HEK293 (cell line): Measurements from ENCODE around the gene RAB9B.
A peak's percentile ranks its signal among the peaks of the same experiment; 100 is the strongest.

ENCODE experiments used
- CTCF ChIA-PET: fragments of 350-600 bp; formaldehyde crosslinking; extraction: SDS; loops from one replicate; lab custom pipeline; 2021; ENCODE audit warnings: antibody characterized with exemption; lab: Yijun Ruan, JAX
- POLR2A ChIA-PET: fragments of 300-600 bp; formaldehyde crosslinking; extraction: SDS; loops from one replicate; lab custom pipeline; 2020; ENCODE audit warnings: antibody characterized with exemption, inconsistent platforms; lab: Yijun Ruan, JAX
- H3K27ac ChIP-seq: fragments of 200-500 bp; sonication (Bioruptor generic); 2 replicates; pipeline ENCODE4 v1.5.1; 2014; ENCODE audit warnings: low read depth, low read length, control low read depth, inconsistent platforms; ENCODE audit errors: extremely low read depth
- H3K36me3 ChIP-seq, 2 experiments: fragments of 200-500 bp in 1 of 2; sonication (Bioruptor generic) in 1 of 2; 1 replicate in 1 of 2; 2 replicates in 1 of 2; pipeline ENCODE4 v1.5.1; 2014 to 2017; ENCODE audit warnings: inconsistent platforms in 2 of 2, low read length in 2 of 2; ENCODE audit not compliant: control insufficient read depth in 2 of 2, insufficient read depth in 1 of 2
- H3K4me1 ChIP-seq: fragments of 200-500 bp; sonication (Bioruptor generic); 2 replicates; pipeline ENCODE4 v1.5.1; 2014; ENCODE audit warnings: mild to moderate bottlenecking, low read length, inconsistent platforms; ENCODE audit not compliant: control insufficient read depth, insufficient read depth
- H3K4me3 ChIP-seq: 2 replicates; pipeline ENCODE4 v1.5.1; 2011; ENCODE audit warnings: low read depth, mild to moderate bottlenecking, control low read depth, low read length, moderate library complexity
- H3K9me3 ChIP-seq: fragments of 200-500 bp; sonication (Bioruptor generic); 2 replicates; pipeline ENCODE4 v1.5.1; 2014; ENCODE audit warnings: low read depth, low read length, inconsistent platforms; ENCODE audit not compliant: control insufficient read depth, insufficient read depth
- EGR2 ChIP-seq: fragments of 450-650 bp; formaldehyde crosslinking; IDR thresholded peaks from 2 replicates; pipeline ENCODE4 v1.5.1; 2016; ENCODE audit warnings: low read depth, missing biosample characterization, missing genetic modification characterization
- FEZF1 ChIP-seq: fragments of 450-650 bp; formaldehyde crosslinking; IDR thresholded peaks from 2 replicates; pipeline ENCODE4 v1.5.1; 2016; ENCODE audit warnings: missing biosample characterization, missing genetic modification characterization
- IKZF3 ChIP-seq: fragments of 450-650 bp; IDR thresholded peaks from 2 replicates; pipeline ENCODE4 v1.5.0; 2018; ENCODE audit warnings: missing biosample characterization, mild to moderate bottlenecking, missing genetic modification characterization, moderate library complexity
- KLF10 ChIP-seq: fragments of 450-650 bp; IDR thresholded peaks from 2 replicates; pipeline ENCODE4 v1.5.1; 2018; ENCODE audit warnings: missing biosample characterization, mild to moderate bottlenecking, missing genetic modification characterization
- MYNN ChIP-seq: fragments of 450-650 bp; formaldehyde crosslinking; IDR thresholded peaks from 2 replicates; pipeline ENCODE4 v1.5.1; 2016; ENCODE audit warnings: missing biosample characterization, missing genetic modification characterization, borderline replicate concordance
- OSR2 ChIP-seq: fragments of 450-650 bp; formaldehyde crosslinking; IDR thresholded peaks from 2 replicates; pipeline ENCODE4 v1.5.1; 2016; ENCODE audit warnings: missing biosample characterization, missing genetic modification characterization
- SALL2 ChIP-seq: fragments of 450-650 bp; formaldehyde crosslinking; IDR thresholded peaks from 2 replicates; pipeline ENCODE4 v1.5.0; 2017; ENCODE audit warnings: missing biosample characterization, mild to moderate bottlenecking, missing genetic modification characterization, borderline replicate concordance
- SP7 ChIP-seq: fragments of 450-650 bp; formaldehyde crosslinking; IDR thresholded peaks from 2 replicates; pipeline ENCODE4 v1.5.1; 2016; ENCODE audit warnings: missing biosample characterization, missing genetic modification characterization
- TCF7L2 ChIP-seq: IDR thresholded peaks from 2 replicates; pipeline ENCODE4 v1.6.1; 2011; ENCODE audit warnings: low read depth, mild to moderate bottlenecking, inconsistent platforms, low read length, moderate library complexity, borderline replicate concordance
- YY1 ChIP-seq: fragments of 450-650 bp; formaldehyde crosslinking; IDR thresholded peaks from 2 replicates; pipeline ENCODE4 v1.5.1; 2018; ENCODE audit warnings: missing biosample characterization, missing genetic modification characterization
- ZEB2 ChIP-seq: fragments of 450-650 bp; formaldehyde crosslinking; IDR thresholded peaks from 2 replicates; pipeline ENCODE4 v1.5.1; 2016; ENCODE audit warnings: missing biosample characterization, missing genetic modification characterization
- ZNF10 ChIP-seq: fragments of 450-650 bp; formaldehyde crosslinking; IDR thresholded peaks from 2 replicates; pipeline ENCODE4 v1.5.1; 2017; ENCODE audit warnings: missing biosample characterization, missing genetic modification characterization
- ZNF175 ChIP-seq: fragments of 450-650 bp; formaldehyde crosslinking; IDR thresholded peaks from 2 replicates; pipeline ENCODE4 v1.5.1; 2016; ENCODE audit warnings: missing biosample characterization, missing genetic modification characterization
- ZNF184 ChIP-seq: fragments of 450-650 bp; IDR thresholded peaks from 2 replicates; pipeline ENCODE4 v1.5.1; 2018; ENCODE audit warnings: missing biosample characterization, mild to moderate bottlenecking, missing genetic modification characterization
- ZNF23 ChIP-seq: fragments of 450-650 bp; formaldehyde crosslinking; IDR thresholded peaks from 2 replicates; pipeline ENCODE4 v1.5.1; 2016; ENCODE audit warnings: missing biosample characterization, missing genetic modification characterization, borderline replicate concordance
- ZNF433 ChIP-seq: fragments of 450-650 bp; formaldehyde crosslinking; IDR thresholded peaks from 2 replicates; pipeline ENCODE4 v1.5.1; 2016; ENCODE audit warnings: missing biosample characterization, missing genetic modification characterization, low read depth
- ZNF48 ChIP-seq: fragments of 450-650 bp; formaldehyde crosslinking; IDR thresholded peaks from 2 replicates; pipeline ENCODE4 v1.5.1; 2016; ENCODE audit warnings: missing biosample characterization, missing genetic modification characterization
- ZNF510 ChIP-seq: fragments of 450-650 bp; formaldehyde crosslinking; IDR thresholded peaks from 2 replicates; pipeline ENCODE4 v1.5.1; 2018; ENCODE audit warnings: mild to moderate bottlenecking, missing genetic modification characterization, missing biosample characterization; ENCODE audit not compliant: insufficient replicate concordance
- ZNF626 ChIP-seq: fragments of 450-650 bp; sonication (Bioruptor Pico); formaldehyde crosslinking; IDR thresholded peaks from 2 replicates; pipeline ENCODE4 v1.5.1; 2018; ENCODE audit warnings: missing biosample characterization, missing genetic modification characterization, inconsistent platforms
- ZNF658 ChIP-seq: fragments of 450-650 bp; formaldehyde crosslinking; IDR thresholded peaks from 2 replicates; pipeline ENCODE4; 2016; ENCODE audit warnings: missing biosample characterization, missing genetic modification characterization
- ZNF692 ChIP-seq: fragments of 450-650 bp; formaldehyde crosslinking; IDR thresholded peaks from 2 replicates; pipeline ENCODE4 v1.5.1; 2016; ENCODE audit warnings: missing biosample characterization, missing genetic modification characterization
- ZNF701 ChIP-seq: fragments of 450-650 bp; formaldehyde crosslinking; IDR thresholded peaks from 2 replicates; pipeline ENCODE4 v1.5.1; 2016; ENCODE audit warnings: missing biosample characterization, missing genetic modification characterization
- ZNF768 ChIP-seq: fragments of 450-650 bp; formaldehyde crosslinking; IDR thresholded peaks from 2 replicates; pipeline ENCODE4 v1.5.1; 2018; ENCODE audit warnings: missing biosample characterization, mild to moderate bottlenecking, missing genetic modification characterization
- ZXDB ChIP-seq: fragments of 450-650 bp; formaldehyde crosslinking; IDR thresholded peaks from 2 replicates; pipeline ENCODE4 v1.5.1; 2016; ENCODE audit warnings: missing biosample characterization, missing genetic modification characterization
- TF ChIP-seq, protein P1 (sequence below): fragments of 450-650 bp; formaldehyde crosslinking; IDR thresholded peaks from 2 replicates; pipeline ENCODE4 v1.5.1; 2017; ENCODE audit warnings: missing biosample characterization, missing genetic modification characterization
- TF ChIP-seq, protein P2 (sequence below): fragments of 450-650 bp; formaldehyde crosslinking; IDR thresholded peaks from 2 replicates; pipeline ENCODE4 v1.5.0; 2017; ENCODE audit warnings: missing biosample characterization, missing genetic modification characterization, borderline replicate concordance

RAB9B gene

DNA sequence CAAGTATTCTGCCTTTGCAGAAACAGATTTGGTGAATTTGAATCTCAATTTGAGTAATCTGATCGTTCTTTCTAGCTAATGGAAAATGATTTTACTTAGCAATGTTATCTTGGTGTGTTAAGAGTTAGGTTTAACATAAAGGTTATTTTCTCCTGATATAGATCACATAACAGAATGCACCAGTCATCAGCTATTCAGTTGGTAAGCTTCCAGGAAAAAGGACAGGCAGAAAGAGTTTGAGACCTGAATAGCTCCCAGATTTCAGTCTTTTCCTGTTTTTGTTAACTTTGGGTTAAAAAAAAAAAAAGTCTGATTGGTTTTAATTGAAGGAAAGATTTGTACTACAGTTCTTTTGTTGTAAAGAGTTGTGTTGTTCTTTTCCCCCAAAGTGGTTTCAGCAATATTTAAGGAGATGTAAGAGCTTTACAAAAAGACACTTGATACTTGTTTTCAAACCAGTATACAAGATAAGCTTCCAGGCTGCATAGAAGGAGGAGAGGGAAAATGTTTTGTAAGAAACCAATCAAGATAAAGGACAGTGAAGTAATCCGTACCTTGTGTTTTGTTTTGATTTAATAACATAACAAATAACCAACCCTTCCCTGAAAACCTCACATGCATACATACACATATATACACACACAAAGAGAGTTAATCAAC is 40.1 kb downstream of the RAB9B start:
- CTCF ChIA-PET = interaction anchor here (0.6 to 1.2 kb wide), 6 partner anchors 11 to 1848 kb away, joined by 3 to 6 read pairs (median 3); no protein-coding TSS in a partner anchor
- TF ChIP-seq SALL2 (tag by site-specific recombination) (no peak), ZNF510 (tag by site-specific recombination) (no peak), ZNF175 (tag by site-specific recombination) (no peak), KLF10 (no peak), ZNF184 (tag by site-specific recombination) (no peak), TCF7L2 (0 out of 2 replicates have a peak, but pooled peaks have one; percentile 42), ZXDB (tag by site-specific recombination) (0 out of 2 replicates have a peak, but pooled peaks have one; percentile 14), FEZF1 (peak; percentile 67)
- TF ChIP-seq, protein P1, sequence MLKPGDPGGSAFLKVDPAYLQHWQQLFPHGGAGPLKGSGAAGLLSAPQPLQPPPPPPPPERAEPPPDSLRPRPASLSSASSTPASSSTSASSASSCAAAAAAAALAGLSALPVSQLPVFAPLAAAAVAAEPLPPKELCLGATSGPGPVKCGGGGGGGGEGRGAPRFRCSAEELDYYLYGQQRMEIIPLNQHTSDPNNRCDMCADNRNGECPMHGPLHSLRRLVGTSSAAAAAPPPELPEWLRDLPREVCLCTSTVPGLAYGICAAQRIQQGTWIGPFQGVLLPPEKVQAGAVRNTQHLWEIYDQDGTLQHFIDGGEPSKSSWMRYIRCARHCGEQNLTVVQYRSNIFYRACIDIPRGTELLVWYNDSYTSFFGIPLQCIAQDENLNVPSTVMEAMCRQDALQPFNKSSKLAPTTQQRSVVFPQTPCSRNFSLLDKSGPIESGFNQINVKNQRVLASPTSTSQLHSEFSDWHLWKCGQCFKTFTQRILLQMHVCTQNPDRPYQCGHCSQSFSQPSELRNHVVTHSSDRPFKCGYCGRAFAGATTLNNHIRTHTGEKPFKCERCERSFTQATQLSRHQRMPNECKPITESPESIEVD (tag by site-specific recombination) = 0 out of 2 replicates have a peak, but pooled peaks have one; percentile 16
- POLR2A ChIA-PET = interaction anchor here (0.7 to 1.2 kb wide), 2 partner anchors 14 to 105 kb away, joined by 4 to 7 read pairs; partner anchors contain the start of gene MORF4L2

DNA sequence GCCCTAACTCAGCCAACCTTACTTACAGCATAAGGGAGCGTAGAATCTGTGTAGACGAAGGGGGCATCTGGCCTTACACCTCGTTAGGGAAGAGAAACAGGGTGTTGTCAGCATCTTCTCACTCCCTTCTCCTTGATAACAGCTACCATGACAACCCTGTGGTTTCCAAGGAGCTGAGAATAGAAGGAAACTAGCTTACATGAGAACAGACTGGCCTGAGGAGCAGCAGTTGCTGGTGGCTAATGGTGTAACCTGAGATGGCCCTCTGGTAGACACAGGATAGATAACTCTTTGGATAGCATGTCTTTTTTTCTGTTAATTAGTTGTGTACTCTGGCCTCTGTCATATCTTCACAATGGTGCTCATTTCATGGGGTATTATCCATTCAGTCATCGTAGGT is 40.8 kb downstream of the RAB9B start:
- no peaks in the 10 kb centered on the region for H3K9me3 ChIP-seq
- H3K4me3 ChIP-seq = no peak overlapping the region
- ChIA-PET CTCF (interaction anchor here (0.6 to 1.2 kb wide), 4 partner anchors 100 to 1849 kb away, joined by 3 to 4 read pairs (median 3); no protein-coding TSS in a partner anchor), POLR2A (interaction anchor here (0.7 to 1.2 kb wide), 2 partner anchors 14 to 105 kb away, joined by 4 to 7 read pairs; partner anchors contain the start of gene MORF4L2)
- H3K36me3 ChIP-seq = no peaks in the 10 kb centered on the region
- no peak overlapping the region for H3K27ac ChIP-seq
- peaks cover 12% of the 10 kb centered on the region for H3K4me1 ChIP-seq
- TF ChIP-seq SP7 (tag by site-specific recombination) = no peak
- TF ChIP-seq ZXDB (tag by site-specific recombination) = peak; percentile 42
- no peak for TF ChIP-seq ZNF184 (tag by site-specific recombination)
- no peak for TF ChIP-seq ZNF768
- TF ChIP-seq KLF10 = no peak
- TF ChIP-seq OSR2 (tag by site-specific recombination) = peak; percentile 41; the same call in 1 of the 2 replicates
- TF ChIP-seq ZNF626 (tag by site-specific recombination) = no peak
- no peak for TF ChIP-seq ZNF701 (tag by site-specific recombination)
- no peak for TF ChIP-seq ZNF48 (tag by site-specific recombination)
- no peak for TF ChIP-seq EGR2 (tag by site-specific recombination)
- 0 out of 2 replicates have a peak, but pooled peaks have one; percentile 46 for TF ChIP-seq MYNN
- no peak for TF ChIP-seq ZNF658 (tag by site-specific recombination)
- TF ChIP-seq, protein P1 (tag by site-specific recombination) = no peak
- TF ChIP-seq, protein P2, sequence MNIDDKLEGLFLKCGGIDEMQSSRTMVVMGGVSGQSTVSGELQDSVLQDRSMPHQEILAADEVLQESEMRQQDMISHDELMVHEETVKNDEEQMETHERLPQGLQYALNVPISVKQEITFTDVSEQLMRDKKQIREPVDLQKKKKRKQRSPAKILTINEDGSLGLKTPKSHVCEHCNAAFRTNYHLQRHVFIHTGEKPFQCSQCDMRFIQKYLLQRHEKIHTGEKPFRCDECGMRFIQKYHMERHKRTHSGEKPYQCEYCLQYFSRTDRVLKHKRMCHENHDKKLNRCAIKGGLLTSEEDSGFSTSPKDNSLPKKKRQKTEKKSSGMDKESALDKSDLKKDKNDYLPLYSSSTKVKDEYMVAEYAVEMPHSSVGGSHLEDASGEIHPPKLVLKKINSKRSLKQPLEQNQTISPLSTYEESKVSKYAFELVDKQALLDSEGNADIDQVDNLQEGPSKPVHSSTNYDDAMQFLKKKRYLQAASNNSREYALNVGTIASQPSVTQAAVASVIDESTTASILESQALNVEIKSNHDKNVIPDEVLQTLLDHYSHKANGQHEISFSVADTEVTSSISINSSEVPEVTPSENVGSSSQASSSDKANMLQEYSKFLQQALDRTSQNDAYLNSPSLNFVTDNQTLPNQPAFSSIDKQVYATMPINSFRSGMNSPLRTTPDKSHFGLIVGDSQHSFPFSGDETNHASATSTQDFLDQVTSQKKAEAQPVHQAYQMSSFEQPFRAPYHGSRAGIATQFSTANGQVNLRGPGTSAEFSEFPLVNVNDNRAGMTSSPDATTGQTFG (tag by site-specific recombination) = no peak
- TF ChIP-seq ZNF10 = peak; percentile 89
- TF ChIP-seq ZNF175 (tag by site-specific recombination) = no peak
- TF ChIP-seq ZNF692 (tag by site-specific recombination) = no peak
- no peak for TF ChIP-seq ZEB2 (tag by site-specific recombination)
- TF ChIP-seq ZNF23 (tag by site-specific recombination) = no peak
- no peak for TF ChIP-seq IKZF3 (tag by site-specific recombination)
- no peak for TF ChIP-seq ZNF433 (tag by site-specific recombination)
- TF ChIP-seq FEZF1 = peak; percentile 83
- TF ChIP-seq YY1 (tag by site-specific recombination) = no peak

More for the DNA sequence above, 40.1 kb downstream of the RAB9B start:
- H3K27ac ChIP-seq = no peak overlapping the region
- no peak overlapping the region for H3K4me3 ChIP-seq
- H3K4me1 ChIP-seq = peaks cover 12% of the 10 kb centered on the region
- no peaks in the 10 kb centered on the region for H3K9me3 ChIP-seq
- no peaks in the 10 kb centered on the region for H3K36me3 ChIP-seq
